ENCODE results near the gene BAIAP3.

Gene BAIAP3

DNA sequence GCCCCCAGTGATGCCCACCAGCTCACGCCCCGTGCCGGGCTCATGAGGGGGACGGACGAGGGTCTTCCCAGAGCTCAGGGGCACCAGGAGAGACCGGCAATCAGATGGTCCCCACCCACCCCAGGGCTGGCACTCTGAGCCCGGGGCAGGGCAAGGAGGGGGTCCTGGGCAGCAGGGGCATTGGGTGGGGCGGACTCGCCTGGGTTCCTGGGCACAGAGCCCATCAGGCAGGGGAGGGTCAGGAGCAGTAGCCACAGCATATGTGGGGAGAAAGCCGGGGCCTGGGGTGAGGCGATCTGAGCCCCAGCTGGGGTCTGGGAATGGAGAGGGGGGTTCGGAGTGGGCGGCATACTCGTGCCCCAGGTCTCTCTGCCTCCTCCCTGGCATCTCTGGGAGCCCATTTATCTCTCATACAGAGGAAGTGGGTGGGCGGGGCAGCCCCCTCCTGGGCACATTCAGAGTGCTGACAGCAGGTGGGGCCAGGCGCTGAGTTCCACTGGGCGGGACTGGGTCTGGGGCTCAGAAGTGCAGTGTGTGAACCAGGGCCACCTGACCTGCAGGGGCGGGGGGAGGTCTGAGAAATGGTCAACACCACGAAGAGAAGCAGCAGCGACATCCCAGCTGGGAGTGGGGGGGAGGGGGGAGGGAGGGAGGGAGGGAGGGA lies 44.5 kb upstream of the BAIAP3 start:
- Histone ChIP-seq H3K79me2 (ENCODE audit: control insufficient read depth, low read length) (no peaks in the 10 kb centered on the region), H4K20me1 (ENCODE audit: control insufficient read depth, insufficient read depth, low read depth, low read length) (no peaks in the 10 kb centered on the region), H3K4me1 (ENCODE audit: control insufficient read depth, low read length) (no peaks in the 10 kb centered on the region), H3K9me2 (replicated peaks; ENCODE audit: control insufficient read depth, low read length) (no peaks in the 10 kb centered on the region), H3K36me3 (ENCODE audit: control insufficient read depth, low read length) (no peaks in the 10 kb centered on the region), H3K9me3 (ENCODE audit: control insufficient read depth, insufficient read depth, low read length) (no peaks in the 10 kb centered on the region), H3K27ac (ENCODE audit: low read depth, low read length) (no peak overlapping the region), H3K4me3 (ENCODE audit: low read length) (no peak overlapping the region), H3F3A (ENCODE audit: control insufficient read depth, insufficient read depth) (no peaks in the 10 kb centered on the region), H3K27me3 (ENCODE audit: control insufficient read depth, low read length) (peaks cover 18% of the 10 kb centered on the region), H3K4me2 (ENCODE audit: low read length) (no peak overlapping the region)
- TF ChIP-seq CTCF (IDR thresholded peaks at IDR 0.05; ENCODE audit: low read depth, low read length, poor library complexity, severe bottlenecking): no peak
- no peak for TF ChIP-seq EZH2phosphoT487 (IDR thresholded peaks at IDR 0.05; ENCODE audit: borderline replicate concordance, low read length)

DNA sequence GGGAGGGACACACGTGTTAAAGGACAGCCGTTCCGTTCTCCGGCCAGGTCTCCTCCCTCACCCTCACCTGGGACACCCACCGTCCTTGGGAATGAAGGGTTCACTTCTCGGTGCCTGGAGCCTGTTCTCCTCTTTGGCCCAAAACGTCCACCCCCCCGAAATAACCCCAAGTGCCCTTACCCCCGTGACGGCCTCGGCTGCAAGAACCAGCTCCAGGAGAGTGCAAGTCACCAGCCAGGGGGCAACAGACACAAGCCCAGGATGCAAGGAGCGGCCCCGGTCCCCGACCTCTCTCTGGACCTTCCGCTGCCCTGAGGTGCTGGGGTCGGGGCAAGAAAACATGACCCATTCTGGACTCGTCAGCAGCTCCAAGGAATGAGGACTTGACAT lies 44.0 kb upstream of the BAIAP3 start:
- Histone ChIP-seq H3K9me3 (ENCODE audit: control insufficient read depth, insufficient read depth, low read length) (no peaks in the 10 kb centered on the region), H3K4me3 (ENCODE audit: low read length) (no peak overlapping the region), H3K4me2 (ENCODE audit: low read length) (no peak overlapping the region), H3K79me2 (ENCODE audit: control insufficient read depth, low read length) (no peaks in the 10 kb centered on the region), H4K20me1 (ENCODE audit: control insufficient read depth, insufficient read depth, low read depth, low read length) (no peaks in the 10 kb centered on the region), H3K27me3 (ENCODE audit: control insufficient read depth, low read length) (peaks cover 20% of the 10 kb centered on the region), H3K36me3 (ENCODE audit: control insufficient read depth, low read length) (no peaks in the 10 kb centered on the region), H3K9me2 (replicated peaks; ENCODE audit: control insufficient read depth, low read length) (no peaks in the 10 kb centered on the region), H3K4me1 (ENCODE audit: control insufficient read depth, low read length) (peaks cover 1% of the 10 kb centered on the region; the same call in 1 of the 2 replicates), H3K27ac (ENCODE audit: low read depth, low read length) (no peak overlapping the region), H3F3A (ENCODE audit: control insufficient read depth, insufficient read depth) (no peaks in the 10 kb centered on the region; the same call in 1 of the 2 replicates)
- TF ChIP-seq CTCF (IDR thresholded peaks at IDR 0.05; ENCODE audit: low read depth, low read length, poor library complexity, severe bottlenecking) (no peak), EZH2phosphoT487 (IDR thresholded peaks at IDR 0.05; ENCODE audit: borderline replicate concordance, low read length) (no peak)

- Histone ChIP-seq H3K9me2 (replicated peaks; ENCODE audit: control insufficient read depth, low read length) (no peaks in the 10 kb centered on the region), H3K27ac (ENCODE audit: low read depth, low read length) (no peak overlapping the region), H3K4me2 (ENCODE audit: low read length) (no peak overlapping the region), H3K9me3 (ENCODE audit: control insufficient read depth, insufficient read depth, low read length) (no peaks in the 10 kb centered on the region), H4K20me1 (ENCODE audit: control insufficient read depth, insufficient read depth, low read depth, low read length) (no peaks in the 10 kb centered on the region), H3K4me1 (ENCODE audit: control insufficient read depth, low read length) (peaks cover 6% of the 10 kb centered on the region; the same call in 1 of the 2 replicates), H3K27me3 (ENCODE audit: control insufficient read depth, low read length) (peaks cover 20% of the 10 kb centered on the region), H3K36me3 (ENCODE audit: control insufficient read depth, low read length) (no peaks in the 10 kb centered on the region), H3K79me2 (ENCODE audit: control insufficient read depth, low read length) (no peaks in the 10 kb centered on the region), H3K4me3 (ENCODE audit: low read length) (no peak overlapping the region), H3F3A (ENCODE audit: control insufficient read depth, insufficient read depth) (no peaks in the 10 kb centered on the region; the same call in 1 of the 2 replicates)
- TF ChIP-seq CTCF (IDR thresholded peaks at IDR 0.05; ENCODE audit: low read depth, low read length, poor library complexity, severe bottlenecking) (no peak), EZH2phosphoT487 (IDR thresholded peaks at IDR 0.05; ENCODE audit: borderline replicate concordance, low read length) (no peak)
These were observed 43.4 kb upstream of the BAIAP3 start for GRCh38 chr16:1290063-1290501.

All from DOHH2 (cell line).